ENCODE measurements around the gene EMP3. TPM values are rescaled to one million over a fixed set of nuclear protein-coding genes. Genes with fewer than 3 reads are reported as not detected.

EMP3 gene
- total RNA-seq, 4 donors from 2014 or later: 48.6 to 173 (median 58.9) TPM

DNA sequence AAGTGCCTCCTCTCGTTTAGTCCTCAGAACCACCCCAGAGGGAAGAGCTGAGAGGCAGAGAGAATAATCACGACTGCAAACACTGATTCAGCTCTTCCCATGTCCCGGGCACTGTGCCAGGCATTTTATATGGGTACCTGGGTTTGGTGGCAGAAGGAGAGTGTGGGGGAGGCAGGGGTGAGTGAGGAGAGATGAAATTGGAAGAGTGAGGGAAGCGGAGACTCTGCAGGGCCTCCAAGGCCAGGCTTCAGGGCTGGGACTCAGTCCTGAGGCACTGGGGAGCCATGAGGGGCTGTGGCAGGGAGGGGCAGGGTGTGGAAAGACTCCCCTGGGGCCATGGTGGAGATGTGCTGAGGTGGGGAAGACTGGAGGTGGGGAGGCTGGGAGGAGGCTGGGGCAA lies 47.6 kb downstream of the EMP3 start:
- DNase-seq (ENCODE audit: low spot score) (no peak), ATAC-seq (ENCODE audit: low FRiP score) (no peak)
- TF ChIP-seq, protein P1, sequence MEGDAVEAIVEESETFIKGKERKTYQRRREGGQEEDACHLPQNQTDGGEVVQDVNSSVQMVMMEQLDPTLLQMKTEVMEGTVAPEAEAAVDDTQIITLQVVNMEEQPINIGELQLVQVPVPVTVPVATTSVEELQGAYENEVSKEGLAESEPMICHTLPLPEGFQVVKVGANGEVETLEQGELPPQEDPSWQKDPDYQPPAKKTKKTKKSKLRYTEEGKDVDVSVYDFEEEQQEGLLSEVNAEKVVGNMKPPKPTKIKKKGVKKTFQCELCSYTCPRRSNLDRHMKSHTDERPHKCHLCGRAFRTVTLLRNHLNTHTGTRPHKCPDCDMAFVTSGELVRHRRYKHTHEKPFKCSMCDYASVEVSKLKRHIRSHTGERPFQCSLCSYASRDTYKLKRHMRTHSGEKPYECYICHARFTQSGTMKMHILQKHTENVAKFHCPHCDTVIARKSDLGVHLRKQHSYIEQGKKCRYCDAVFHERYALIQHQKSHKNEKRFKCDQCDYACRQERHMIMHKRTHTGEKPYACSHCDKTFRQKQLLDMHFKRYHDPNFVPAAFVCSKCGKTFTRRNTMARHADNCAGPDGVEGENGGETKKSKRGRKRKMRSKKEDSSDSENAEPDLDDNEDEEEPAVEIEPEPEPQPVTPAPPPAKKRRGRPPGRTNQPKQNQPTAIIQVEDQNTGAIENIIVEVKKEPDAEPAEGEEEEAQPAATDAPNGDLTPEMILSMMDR (IDR thresholded peaks at IDR 0.05): no peak

DNA sequence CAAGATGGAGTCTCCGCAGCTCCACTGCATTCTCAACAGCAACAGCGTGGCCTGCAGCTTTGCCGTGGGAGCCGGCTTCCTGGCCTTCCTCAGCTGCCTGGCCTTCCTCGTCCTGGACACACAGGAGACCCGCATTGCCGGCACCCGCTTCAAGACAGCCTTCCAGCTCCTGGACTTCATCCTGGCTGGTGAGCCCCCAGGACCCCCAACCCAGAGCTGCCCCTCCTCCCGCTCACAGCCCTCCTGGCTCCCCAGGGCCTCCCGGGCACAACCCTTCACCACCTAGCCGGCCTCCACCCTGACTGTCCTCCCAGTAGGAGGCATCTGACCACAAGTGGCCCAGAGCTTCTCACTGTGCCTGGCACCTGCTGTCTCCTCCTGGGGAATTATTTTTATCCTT lies 48.2 kb downstream of the EMP3 start:
- TF ChIP-seq, protein P1 (IDR thresholded peaks at IDR 0.05): no peak
- ATAC-seq (ENCODE audit: low FRiP score) (no peak), DNase-seq (ENCODE audit: low spot score) (no peak)

DNA sequence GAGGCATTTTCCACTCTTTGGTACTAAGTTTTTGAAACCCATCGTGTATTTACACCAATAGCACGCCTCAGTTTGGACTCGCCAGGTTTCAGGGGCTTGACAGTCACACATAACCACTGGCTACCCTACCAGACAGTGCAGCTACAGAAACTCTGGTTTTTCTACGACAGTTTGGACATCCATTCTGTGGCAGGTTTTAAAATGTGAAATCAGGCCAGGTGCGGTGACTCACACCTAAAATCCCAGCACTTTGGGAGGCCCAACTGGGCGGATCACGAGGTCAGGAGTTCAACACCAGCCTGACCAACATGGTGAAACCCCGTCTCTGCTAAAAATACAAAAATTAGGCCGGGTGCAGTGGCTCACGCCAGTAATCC lies 52.8 kb downstream of the EMP3 start:
- ATAC-seq (ENCODE audit: low FRiP score) (no peak), DNase-seq (ENCODE audit: low spot score) (no peak)
- TF ChIP-seq, protein P1 (IDR thresholded peaks at IDR 0.05): no peak

DNA sequence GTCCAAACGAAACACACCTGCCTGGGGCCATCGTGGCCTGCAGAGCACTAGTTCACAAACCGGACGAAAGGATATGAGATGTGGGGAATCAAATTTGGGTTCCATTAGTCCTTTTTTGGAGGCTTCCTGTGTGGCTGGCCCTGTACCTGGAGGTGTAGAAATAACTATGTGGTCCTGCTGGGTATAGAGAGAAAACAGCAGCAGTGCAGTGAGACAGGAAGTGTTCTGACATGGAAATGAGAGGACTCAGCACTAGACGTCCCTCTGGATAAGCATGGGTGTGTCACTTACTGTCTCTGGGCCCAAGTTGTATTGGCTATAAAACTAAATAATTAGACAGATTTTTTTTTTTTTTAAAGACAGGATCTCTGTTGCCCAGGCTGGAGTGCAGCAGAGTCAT lies 53.7 kb downstream of the EMP3 start:
- DNase-seq (ENCODE audit: low spot score) (no peak), ATAC-seq (ENCODE audit: low FRiP score) (no peak)
- TF ChIP-seq, protein P1 (IDR thresholded peaks at IDR 0.05): no peak

Other genes starting within 250 kb of the EMP3 start
- gene PLA2G4C, start 214.7 kb upstream of the EMP3 start, total RNA-seq: 1 to 10 TPM; 1.7 to 5.7 (median 3.9) TPM
- 10 to 100 TPM in 1 of 4 donors, 1 to 10 TPM in 3; 6.1 to 10.9 (median 7.3) TPM for gene LIG1, start 155.2 kb upstream of the EMP3 start, total RNA-seq
- gene ZSWIM9, start 154.9 kb upstream of the EMP3 start, total RNA-seq: 1 to 10 TPM; 1.5 to 3.3 (median 2.0) TPM
- 100 to 1,000 TPM in 1 of 4 donors, 10 to 100 TPM in 3; 28.3 to 144 (median 46.6) TPM for gene CARD8, start 69.6 kb upstream of the EMP3 start, total RNA-seq
- under 1 TPM in 1 of 4 donors, not detected in 3; 0.47 TPM for gene ZNF114, start 55.5 kb upstream of the EMP3 start, total RNA-seq
- gene TMEM143, start 38.4 kb downstream of the EMP3 start, total RNA-seq: 10 to 100 TPM in 1 of 4 donors, 1 to 10 TPM in 3; 2.0 to 11.5 (median 5.1) TPM
- gene SYNGR4, start 38.8 kb downstream of the EMP3 start, total RNA-seq: not detected
- gene KDELR1, start 66.0 kb downstream of the EMP3 start, total RNA-seq: 100 to 1,000 TPM in 1 of 4 donors, 10 to 100 TPM in 3; 72.2 to 102 (median 75.3) TPM
- gene GRIN2D, start 68.1 kb downstream of the EMP3 start, total RNA-seq: under 1 TPM; 0.12 to 0.63 (median 0.33) TPM
- 10 to 100 TPM; 19.5 to 90.5 (median 31.5) TPM for gene GRWD1, start 120.4 kb downstream of the EMP3 start, total RNA-seq
- gene KCNJ14, start 130.0 kb downstream of the EMP3 start, total RNA-seq: 1 to 10 TPM in 2 of 4 donors, under 1 TPM in 2; 0.56 to 2.2 (median 1.1) TPM
- gene CYTH2, start 143.8 kb downstream of the EMP3 start, total RNA-seq: 10 to 100 TPM; 19.2 to 49.7 (median 26.8) TPM
- gene LMTK3, start 186.3 kb downstream of the EMP3 start, total RNA-seq: under 1 TPM; 0.12 to 0.47 (median 0.39) TPM
- gene SULT2B1, start 226.6 kb downstream of the EMP3 start, total RNA-seq: not detected

All from omental fat pad (tissue), 4 donors.